Ovary (tissue), 3 donors: ENCODE data around the gene SLC22A9.

Experiments
- EP300 ChIP-seq: sonication (generic); formaldehyde crosslinking; IDR thresholded peaks from one replicate; pipeline ENCODE4 v1.6.1; 2017; ENCODE audit warnings: antibody characterized with exemption
- POLR2A ChIP-seq: fragments of 450-650 bp; IDR thresholded peaks from one replicate; pipeline ENCODE4 v1.6.1; 2017; ENCODE audit warnings: antibody characterized with exemption, mild to moderate bottlenecking, moderate library complexity
- TF ChIP-seq, protein P1 (sequence below), 3 donors: fragments of 450-650 bp in 2 of 3; fragments of 200-600 bp in 1 of 3; IDR thresholded peaks; one replicate each; pipeline versions ENCODE4 v1.5.1 to v1.8.0; 2016 to 2022; ENCODE audit warnings: antibody characterized with exemption in 3 of 3, mild to moderate bottlenecking in 1 of 3
- donor health status: DM: no; HTN: no; CAD: no.

DNA sequence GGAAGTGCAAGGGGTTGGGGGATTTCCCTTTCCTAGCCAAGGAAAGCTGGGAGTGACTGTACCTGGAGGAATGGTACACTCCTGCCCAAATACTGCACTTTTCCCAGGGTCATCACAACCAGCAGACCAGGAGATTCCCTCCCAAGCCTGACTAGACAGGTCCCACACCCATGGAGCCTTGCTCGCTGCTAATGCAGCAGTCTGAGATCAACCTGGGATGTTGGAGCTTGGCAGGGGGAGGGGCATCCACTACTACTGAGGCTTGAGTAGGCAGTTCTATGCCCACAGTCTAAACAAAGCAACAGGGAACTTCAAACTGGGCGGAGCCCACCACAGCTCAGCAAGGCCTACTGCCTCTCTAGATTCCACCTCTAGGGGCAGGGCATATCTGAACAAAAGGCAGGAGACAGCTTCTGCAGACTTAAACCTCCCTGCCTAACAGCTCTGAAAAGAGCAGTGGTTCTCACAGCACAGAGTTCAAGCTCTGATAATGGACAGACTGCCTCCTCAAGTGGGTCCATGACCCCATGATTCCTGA, 58.5 kb downstream of the SLC22A9 start:
- no peak for TF ChIP-seq EP300
- TF ChIP-seq, protein P1, sequence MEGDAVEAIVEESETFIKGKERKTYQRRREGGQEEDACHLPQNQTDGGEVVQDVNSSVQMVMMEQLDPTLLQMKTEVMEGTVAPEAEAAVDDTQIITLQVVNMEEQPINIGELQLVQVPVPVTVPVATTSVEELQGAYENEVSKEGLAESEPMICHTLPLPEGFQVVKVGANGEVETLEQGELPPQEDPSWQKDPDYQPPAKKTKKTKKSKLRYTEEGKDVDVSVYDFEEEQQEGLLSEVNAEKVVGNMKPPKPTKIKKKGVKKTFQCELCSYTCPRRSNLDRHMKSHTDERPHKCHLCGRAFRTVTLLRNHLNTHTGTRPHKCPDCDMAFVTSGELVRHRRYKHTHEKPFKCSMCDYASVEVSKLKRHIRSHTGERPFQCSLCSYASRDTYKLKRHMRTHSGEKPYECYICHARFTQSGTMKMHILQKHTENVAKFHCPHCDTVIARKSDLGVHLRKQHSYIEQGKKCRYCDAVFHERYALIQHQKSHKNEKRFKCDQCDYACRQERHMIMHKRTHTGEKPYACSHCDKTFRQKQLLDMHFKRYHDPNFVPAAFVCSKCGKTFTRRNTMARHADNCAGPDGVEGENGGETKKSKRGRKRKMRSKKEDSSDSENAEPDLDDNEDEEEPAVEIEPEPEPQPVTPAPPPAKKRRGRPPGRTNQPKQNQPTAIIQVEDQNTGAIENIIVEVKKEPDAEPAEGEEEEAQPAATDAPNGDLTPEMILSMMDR (IDR thresholded peaks at IDR 0.05) = no peak
- TF ChIP-seq POLR2A = no peak
